Ovary (tissue), 9 donors: Measurements from ENCODE around the gene HES5. TPM values are rescaled to one million over a fixed set of nuclear protein-coding genes. Genes with fewer than 3 reads are reported as not detected.

Experiments used
- DNase-seq, 5 donors: peaks; one replicate each; pipeline ENCODE4 v3.0.0-alpha.2; 2019 to 2020
- H3K27ac ChIP-seq, 2 donors: fragments of 200-600 bp; one replicate each; pipeline versions ENCODE4 v1.5.1 to v1.8.0; 2019 to 2022
- H3K27me3 ChIP-seq: fragments of 200-600 bp; one replicate; pipeline ENCODE4 v1.8.0; 2022
- H3K36me3 ChIP-seq: fragments of 200-600 bp; sonication (generic); one replicate; pipeline ENCODE4 v1.5.1; 2019
- H3K4me1 ChIP-seq: one replicate; pipeline ENCODE4 v1.8.1; 2013; ENCODE audit warnings: mild to moderate bottlenecking, moderate library complexity; ENCODE audit not compliant: insufficient read depth
- H3K4me3 ChIP-seq: fragments of 200-600 bp; sonication (generic); one replicate; pipeline ENCODE4 v1.5.1; 2017
- H3K9me3 ChIP-seq, 2 donors: fragments of 200-600 bp in 1 of 2; sonication (generic) in 1 of 2; one replicate each; pipeline versions ENCODE4 v1.5.1 to v1.8.1; 2013 to 2019; ENCODE audit warnings: mild to moderate bottlenecking in 1 of 2, moderate library complexity in 1 of 2
- EP300 ChIP-seq: sonication (generic); formaldehyde crosslinking; IDR thresholded peaks from one replicate; pipeline ENCODE4 v1.6.1; 2017; ENCODE audit warnings: antibody characterized with exemption
- POLR2A ChIP-seq: fragments of 450-650 bp; IDR thresholded peaks from one replicate; pipeline ENCODE4 v1.6.1; 2017; ENCODE audit warnings: antibody characterized with exemption, mild to moderate bottlenecking, moderate library complexity
- WGBS, 3 donors: extraction: QIAGEN DNeasy Blood & Tissue Kit in 1 of 3; methylation state at CpG; one replicate each; pipeline versions ENCODE4 v1.1.5 to v1.1.7; 2013 to 2017; 5-methylcytosine and 5-hydroxymethylcytosine counted together
- intact Hi-C, 4 donors: fragments of 100-400 bp; cut with DNase I; formaldehyde crosslinking; loops; one replicate each; pipeline versions ENCODE4 v1.11.0 to v1.15.1; 2022 to 2023
- polyA plus RNA-seq, 2 donors: library from polyadenylated mRNA; stranded (reverse); fragments of 200-250 nt in 1 of 2; fragments of 350-450 nt in 1 of 2; fragmentation: Illumina TruSeq in 1 of 2; extraction: RNeasy Lipid Tissue Mini Kit (QIAGEN cat#74804) in 1 of 2; gene quantifications; one replicate each; pipeline ENCODE4 v1.2.3, GENCODE V29; 2013 to 2014
- total RNA-seq, 7 donors: library from RNA; depleted of rRNA in 2 of 7; stranded (reverse); fragments of >200 nt in 2 of 7; fragmentation: NEBNext Ultra II Directional in 3 of 7; extraction: Animal tissue kit (Norgen Biotek cat#: 25700) in 3 of 7; gene quantifications; one replicate each; pipeline versions ENCODE4 v1.1.0 to v1.2.4, GENCODE V29; 2016 to 2023
- TF ChIP-seq, protein P1 (sequence below), 3 donors: fragments of 450-650 bp in 2 of 3; fragments of 200-600 bp in 1 of 3; IDR thresholded peaks; one replicate each; pipeline versions ENCODE4 v1.5.1 to v1.8.0; 2016 to 2022; ENCODE audit warnings: antibody characterized with exemption in 3 of 3, mild to moderate bottlenecking in 1 of 3
- donor health status: DM: no; HTN: no; CAD: no; lungs with moderate emphysema.
- donor health status: DM: no; HTN: no; CAD: no.
- donor health status: Bipolar disorder and iron deficiency.
- donor health status: DM: yes; HTN: yes; CAD: no.
- donor health status: DM: no; HTN: no; CAD: no.
- donor health status: DM: yes; HTN: yes; CAD: no.

Gene HES5
- total and polyA plus RNA-seq, 9 donors: 0.13 to 0.53 (median 0.31) TPM; not detected in 4

DNA sequence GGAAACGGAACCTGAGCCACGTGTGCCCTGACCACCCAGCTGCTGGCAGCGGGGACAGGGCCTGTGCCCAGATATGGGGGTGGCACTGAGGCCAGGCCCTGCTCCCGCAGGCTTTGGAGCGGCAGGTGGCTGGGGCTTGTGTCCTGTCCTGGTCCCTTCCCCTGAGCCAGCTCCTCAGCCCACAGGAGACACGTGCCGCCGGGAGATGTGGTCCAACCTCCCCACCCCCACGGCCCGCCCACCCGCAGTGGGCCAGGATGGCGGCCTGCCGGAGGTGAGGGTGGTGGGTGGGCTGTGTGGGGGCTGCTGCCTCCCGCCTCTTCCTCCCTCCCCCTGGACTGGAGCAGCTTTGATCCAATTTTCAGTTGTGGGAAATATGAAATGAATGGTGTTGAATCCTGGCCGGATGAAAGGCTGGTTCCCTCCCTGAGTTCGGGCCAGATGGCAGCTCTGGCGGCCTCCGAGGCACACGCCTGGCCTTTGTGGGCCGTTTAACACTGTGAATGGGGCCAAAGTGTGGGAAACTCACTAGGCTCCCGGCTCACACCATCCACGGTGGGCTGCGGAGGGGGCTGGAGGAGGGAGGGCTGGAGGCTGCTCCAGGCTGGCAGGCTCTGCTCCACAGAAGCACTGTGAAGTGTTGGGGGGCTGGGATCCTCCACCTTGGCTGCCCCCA, 2.6 kb upstream of the HES5 start:
- 21 to 29% (median 29%) methylated on average over 22 to 23 of the region's 23 CpGs for WGBS, 3 donors
- H3K9me3 ChIP-seq: no peaks in the 10 kb centered on the region
- H3K27ac ChIP-seq: no peak overlapping the region
- TF ChIP-seq POLR2A (no peak), EP300 (no peak)
- TF ChIP-seq, protein P1, sequence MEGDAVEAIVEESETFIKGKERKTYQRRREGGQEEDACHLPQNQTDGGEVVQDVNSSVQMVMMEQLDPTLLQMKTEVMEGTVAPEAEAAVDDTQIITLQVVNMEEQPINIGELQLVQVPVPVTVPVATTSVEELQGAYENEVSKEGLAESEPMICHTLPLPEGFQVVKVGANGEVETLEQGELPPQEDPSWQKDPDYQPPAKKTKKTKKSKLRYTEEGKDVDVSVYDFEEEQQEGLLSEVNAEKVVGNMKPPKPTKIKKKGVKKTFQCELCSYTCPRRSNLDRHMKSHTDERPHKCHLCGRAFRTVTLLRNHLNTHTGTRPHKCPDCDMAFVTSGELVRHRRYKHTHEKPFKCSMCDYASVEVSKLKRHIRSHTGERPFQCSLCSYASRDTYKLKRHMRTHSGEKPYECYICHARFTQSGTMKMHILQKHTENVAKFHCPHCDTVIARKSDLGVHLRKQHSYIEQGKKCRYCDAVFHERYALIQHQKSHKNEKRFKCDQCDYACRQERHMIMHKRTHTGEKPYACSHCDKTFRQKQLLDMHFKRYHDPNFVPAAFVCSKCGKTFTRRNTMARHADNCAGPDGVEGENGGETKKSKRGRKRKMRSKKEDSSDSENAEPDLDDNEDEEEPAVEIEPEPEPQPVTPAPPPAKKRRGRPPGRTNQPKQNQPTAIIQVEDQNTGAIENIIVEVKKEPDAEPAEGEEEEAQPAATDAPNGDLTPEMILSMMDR (IDR thresholded peaks at IDR 0.05): no peak
- H3K36me3 ChIP-seq: no peaks in the 10 kb centered on the region
- no peak for DNase-seq
- H3K4me3 ChIP-seq: no peak overlapping the region
- peaks cover 24% of the 10 kb centered on the region for H3K27me3 ChIP-seq
- H3K4me1 ChIP-seq: peaks cover 4% of the 10 kb centered on the region
- intact Hi-C loops: no loop called here

DNA sequence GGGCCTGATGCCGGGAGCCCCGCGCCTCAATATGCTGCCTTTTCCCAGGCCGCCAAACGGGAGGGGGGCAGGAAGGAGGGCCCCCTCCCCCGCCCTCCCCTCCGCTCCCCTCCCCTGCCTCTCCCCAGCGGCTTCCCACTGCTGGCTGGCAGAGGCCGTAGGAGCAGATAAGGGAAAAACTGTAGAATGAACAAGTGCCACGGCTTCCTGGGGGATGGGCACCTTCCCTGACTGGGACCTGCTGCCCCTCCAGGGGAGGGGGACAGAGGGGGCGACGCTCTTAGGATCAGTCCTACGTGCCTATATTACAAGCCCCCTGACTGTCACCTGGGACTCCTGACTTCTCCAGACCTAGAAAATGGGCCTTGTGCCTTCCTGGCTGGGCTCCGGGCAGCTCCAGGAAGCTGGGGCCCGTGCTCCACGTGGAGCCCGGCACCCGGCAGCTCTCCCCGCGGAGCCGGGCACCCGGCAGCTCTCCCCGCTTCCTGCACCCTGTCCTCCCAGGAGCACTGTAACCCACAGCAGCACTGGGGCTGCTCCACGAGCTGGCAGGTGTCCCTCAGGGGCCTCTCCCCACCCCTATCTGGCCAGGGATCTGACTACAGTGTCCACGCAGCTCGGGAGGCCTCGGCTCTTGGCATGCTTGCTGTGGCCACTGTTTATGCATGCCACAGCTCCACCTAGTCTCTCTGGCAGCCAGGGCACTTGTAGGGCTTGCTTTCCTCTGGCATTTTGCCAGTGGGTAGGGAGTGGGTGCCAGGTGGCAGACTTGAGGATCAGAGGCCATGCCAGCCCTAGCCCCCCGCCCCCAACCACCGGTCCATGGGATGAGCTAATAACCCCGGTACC, 674 bp upstream of the HES5 start:
- intact Hi-C loops: no loop called here
- no peak for TF ChIP-seq EP300
- TF ChIP-seq POLR2A: no peak
- TF ChIP-seq, protein P1 (IDR thresholded peaks at IDR 0.05): no peak
- DNase-seq: no peak
- H3K9me3 ChIP-seq: no peaks in the 10 kb centered on the region
- H3K4me3 ChIP-seq: no peak overlapping the region
- peaks cover 24% of the 10 kb centered on the region for H3K27me3 ChIP-seq
- no peaks in the 10 kb centered on the region for H3K36me3 ChIP-seq
- peak overlapping the region in 1 of 2 donors; percentile 1 for H3K27ac ChIP-seq
- H3K4me1 ChIP-seq: peaks cover 9% of the 10 kb centered on the region
- WGBS, 3 donors: 11 to 17% (median 14%) methylated on average over 22 to 30 of the region's 30 CpGs

DNA sequence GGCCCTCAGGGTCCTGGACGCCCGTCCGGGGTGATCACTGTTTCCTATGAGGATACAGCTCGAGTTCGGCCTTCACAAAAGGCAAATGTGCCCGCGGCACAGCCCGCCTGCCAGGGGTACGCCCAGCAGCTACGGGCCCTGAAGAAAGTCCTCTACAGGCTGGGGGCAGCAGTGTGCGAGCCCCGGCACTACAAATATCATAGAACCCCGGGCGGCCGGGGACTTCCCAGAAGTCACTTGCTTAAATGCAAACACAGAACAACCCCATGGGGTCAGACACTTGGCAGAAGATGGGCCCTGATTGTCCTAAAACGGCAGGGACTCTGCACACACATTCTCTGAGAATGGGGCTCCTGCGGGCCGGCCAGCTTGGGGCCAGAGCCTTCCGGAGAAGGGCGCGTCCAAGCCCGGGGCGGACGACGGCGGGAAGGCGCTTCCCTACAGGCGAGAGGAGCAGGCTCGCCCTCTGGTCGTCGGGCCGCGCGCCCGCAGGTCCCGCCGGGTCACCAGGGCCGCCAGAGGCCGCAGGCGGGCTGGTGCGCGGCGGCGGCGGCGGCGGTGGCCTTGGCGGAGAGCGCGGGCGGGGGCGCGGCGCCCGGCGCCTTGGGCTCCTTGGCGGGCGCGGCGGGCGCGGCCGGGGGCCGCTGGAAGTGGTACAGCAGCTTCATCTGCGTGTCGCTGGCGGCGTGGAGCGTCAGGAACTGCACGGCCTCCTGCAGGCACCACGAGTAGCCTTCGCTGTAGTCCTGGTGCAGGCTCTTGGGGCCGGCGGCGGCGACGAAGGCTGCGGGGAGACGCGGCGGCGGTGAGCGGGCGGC, 888 bp downstream of the HES5 start:
- Histone ChIP-seq H3K4me1 (peaks cover 18% of the 10 kb centered on the region), H3K9me3 (no peaks in the 10 kb centered on the region), H3K27ac (no peak overlapping the region), H3K36me3 (no peaks in the 10 kb centered on the region), H3K4me3 (no peak overlapping the region), H3K27me3 (peaks cover 24% of the 10 kb centered on the region)
- TF ChIP-seq, protein P1 (IDR thresholded peaks at IDR 0.05): no peak
- no peak for TF ChIP-seq POLR2A
- no peak for TF ChIP-seq EP300
- no peak for DNase-seq
- intact Hi-C loops: no loop called here
- 4 to 17% (median 15%) methylated on average over 21 to 84 of the region's 84 CpGs for WGBS, 3 donors

DNA sequence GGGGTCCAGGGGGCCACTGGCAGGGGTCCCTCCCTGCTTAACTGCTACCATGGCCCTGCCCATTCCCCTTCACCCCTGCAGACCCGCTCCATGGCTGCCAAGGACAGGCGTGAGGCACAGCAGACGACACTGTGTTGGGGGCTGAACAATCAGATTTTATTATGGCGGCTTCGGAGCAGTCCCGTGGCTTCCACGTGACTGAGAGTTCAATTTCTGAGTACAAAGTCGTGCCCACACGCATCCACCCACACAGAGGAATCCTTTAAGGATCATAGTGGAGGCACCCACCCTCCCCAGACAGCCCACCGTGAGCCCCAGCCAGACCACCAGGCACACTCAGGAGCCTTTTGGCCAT, 1.5 kb downstream of the HES5 start:
- no peaks in the 10 kb centered on the region for H3K36me3 ChIP-seq
- no peak overlapping the region for H3K27ac ChIP-seq
- DNase-seq: no peak
- WGBS, 3 donors: 38 to 43% (median 43%) methylated on average over 9 to 10 of the region's 10 CpGs
- no peaks in the 10 kb centered on the region for H3K9me3 ChIP-seq
- H3K4me3 ChIP-seq: no peak overlapping the region
- peaks cover 21% of the 10 kb centered on the region for H3K4me1 ChIP-seq
- peaks cover 24% of the 10 kb centered on the region for H3K27me3 ChIP-seq
- intact Hi-C loops: no loop called here
- TF ChIP-seq EP300 (no peak), POLR2A (no peak)
- TF ChIP-seq, protein P1 (IDR thresholded peaks at IDR 0.05): no peak
